AG08395 (cell line): ENCODE measurements around the gene IRX4.

Experiments used
- DNase-seq: peaks from one replicate; pipeline ENCODE4 v3.0.0; 2012; ENCODE audit warnings: mixed read lengths, low spot score

IRX4 gene

GRCh38 chr5:1913578-1913977, 30.9 kb upstream of the IRX4 start:
- DNase-seq, result no peak

- DNase-seq, result no peak
Observed at GRCh38 chr5:1912951-1913565, 30.3 kb upstream of the IRX4 start.

- no peak for DNase-seq
Observed at GRCh38 chr5:1911773-1912235, 29.1 kb upstream of the IRX4 start.

GRCh38 chr5:1910861-1911772, 28.4 kb upstream of the IRX4 start:
- DNase-seq, result no peak

- no peak for DNase-seq
Observed at GRCh38 chr5:1910081-1910760, 27.5 kb upstream of the IRX4 start.

GRCh38 chr5:1909346-1909985, 26.7 kb upstream of the IRX4 start:
- no peak for DNase-seq

- no peak for DNase-seq
Observed at GRCh38 chr5:1908931-1909330, 26.2 kb upstream of the IRX4 start.

GRCh38 chr5:1907616-1908015, 24.9 kb upstream of the IRX4 start:
- DNase-seq, result no peak

- DNase-seq, result no peak
Observed at GRCh38 chr5:1905108-1905507, 22.4 kb upstream of the IRX4 start.

- DNase-seq, result no peak
Observed at GRCh38 chr5:1901983-1902382, 19.3 kb upstream of the IRX4 start.

- DNase-seq, result no peak
Observed at GRCh38 chr5:1901061-1901460, 18.3 kb upstream of the IRX4 start.

GRCh38 chr5:1899201-1899600, 16.5 kb upstream of the IRX4 start:
- DNase-seq, result no peak

GRCh38 chr5:1897816-1898450, 15.2 kb upstream of the IRX4 start:
- DNase-seq, result no peak

GRCh38 chr5:1897386-1897785, 14.7 kb upstream of the IRX4 start:
- no peak for DNase-seq

GRCh38 chr5:1896602-1897376, 14.1 kb upstream of the IRX4 start:
- DNase-seq, result no peak

GRCh38 chr5:1895739-1896420, 13.2 kb upstream of the IRX4 start:
- DNase-seq, result no peak

- DNase-seq, result no peak
Observed at GRCh38 chr5:1894243-1894642, 11.5 kb upstream of the IRX4 start.

GRCh38 chr5:1893754-1894153, 11.0 kb upstream of the IRX4 start:
- no peak for DNase-seq

GRCh38 chr5:1892685-1893445, 10.1 kb upstream of the IRX4 start:
- DNase-seq, result no peak

GRCh38 chr5:1892211-1892610, 9.5 kb upstream of the IRX4 start:
- no peak for DNase-seq
